Measurements from ENCODE around the gene METTL25.
"Not testable (repeated sequence)": the region's sequence is repeated elsewhere in the genome, so short reads cannot be mapped to it uniquely, and the experiment has no call there.

METTL25 gene, protein sequence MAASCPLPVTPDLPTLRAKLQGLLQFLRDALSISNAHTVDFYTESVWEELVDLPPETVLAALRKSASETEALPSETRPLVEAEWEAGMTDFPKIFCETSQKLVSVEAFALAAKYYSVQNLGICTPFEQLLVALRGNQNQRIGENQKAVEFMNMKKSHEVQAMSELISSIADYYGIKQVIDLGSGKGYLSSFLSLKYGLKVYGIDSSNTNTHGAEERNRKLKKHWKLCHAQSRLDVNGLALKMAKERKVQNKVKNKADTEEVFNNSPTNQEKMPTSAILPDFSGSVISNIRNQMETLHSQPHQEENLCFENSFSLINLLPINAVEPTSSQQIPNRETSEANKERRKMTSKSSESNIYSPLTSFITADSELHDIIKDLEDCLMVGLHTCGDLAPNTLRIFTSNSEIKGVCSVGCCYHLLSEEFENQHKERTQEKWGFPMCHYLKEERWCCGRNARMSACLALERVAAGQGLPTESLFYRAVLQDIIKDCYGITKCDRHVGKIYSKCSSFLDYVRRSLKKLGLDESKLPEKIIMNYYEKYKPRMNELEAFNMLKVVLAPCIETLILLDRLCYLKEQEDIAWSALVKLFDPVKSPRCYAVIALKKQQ

DNA sequence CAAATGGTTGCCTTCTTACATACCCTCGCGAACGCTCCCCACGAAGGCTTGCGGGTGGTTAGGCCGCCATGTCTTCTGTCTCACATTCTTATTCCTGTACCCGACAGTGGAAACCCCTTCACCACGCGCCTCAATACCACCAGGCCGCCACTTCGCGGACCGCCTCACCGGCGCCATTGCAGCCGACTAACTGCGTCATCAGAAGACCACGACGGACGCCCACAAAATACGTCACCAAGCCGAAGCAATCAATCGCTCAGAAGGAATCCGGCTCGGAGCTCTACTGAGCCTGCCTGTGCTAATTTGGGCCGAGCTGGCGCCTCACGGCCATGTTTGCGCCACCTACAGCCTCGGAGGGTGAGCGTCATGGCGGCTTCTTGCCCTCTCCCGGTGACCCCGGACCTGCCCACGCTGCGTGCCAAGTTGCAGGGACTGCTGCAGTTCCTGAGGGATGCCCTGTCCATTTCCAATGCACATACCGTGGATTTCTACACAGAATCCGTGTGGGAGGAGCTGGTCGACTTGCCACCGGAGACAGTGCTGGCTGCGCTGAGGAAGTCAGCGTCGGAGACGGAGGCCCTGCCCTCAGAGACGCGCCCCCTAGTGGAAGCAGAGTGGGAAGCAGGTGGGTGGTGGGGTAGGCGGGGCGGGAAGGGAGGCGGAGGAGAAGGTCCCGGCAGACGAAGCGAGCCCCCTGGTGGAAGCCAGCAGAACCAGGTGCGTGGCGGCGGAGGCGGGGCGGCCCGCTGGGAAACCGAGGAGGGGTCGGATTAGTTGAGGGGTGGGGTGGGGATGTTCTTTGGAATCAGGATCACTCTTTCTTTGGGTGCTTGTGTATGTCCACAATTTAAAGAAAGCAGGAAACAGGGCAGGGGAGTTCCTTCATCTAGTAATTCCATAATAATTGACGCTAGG lies at the start of gene METTL25, which contains the start of gene CCDC59:
TSS of gene METTL25 (plus strand) at position 330 of the 915 bp plus-strand sequence. CDS start at position 367, 37 bp downstream.
TSS of gene CCDC59 (minus strand) at position 188 of the 915 bp plus-strand sequence. CDS start at position 177, 11 bp downstream.
- peak; percentile 96 for DNase-seq (ENCODE audit: low read depth)

DNA sequence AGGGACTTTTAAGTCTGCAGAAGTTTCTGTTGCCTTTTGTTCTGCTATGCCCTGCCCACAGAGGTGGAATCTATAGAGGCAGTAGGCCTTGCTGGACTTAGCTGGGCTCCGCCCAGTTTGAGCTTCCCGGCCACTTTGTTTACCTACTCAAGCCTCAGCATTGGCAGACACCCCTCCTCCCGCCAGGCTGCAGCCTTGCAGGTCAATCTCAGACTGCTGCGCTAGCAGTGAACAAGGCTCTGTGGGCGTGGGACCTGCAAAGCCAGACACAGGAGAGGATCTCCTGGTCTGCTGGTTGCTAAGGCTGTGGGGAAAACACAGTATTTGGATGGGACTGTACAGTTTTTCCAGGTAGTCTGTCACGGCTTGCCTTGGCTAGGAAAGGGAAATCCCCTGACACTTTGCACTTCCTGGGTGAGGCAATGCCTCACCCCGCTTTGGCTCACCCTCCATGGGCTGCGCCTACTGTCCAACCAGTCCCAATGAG lies 43.9 kb upstream of the METTL25 start:
- no peak for DNase-seq (ENCODE audit: low read depth)

DNA sequence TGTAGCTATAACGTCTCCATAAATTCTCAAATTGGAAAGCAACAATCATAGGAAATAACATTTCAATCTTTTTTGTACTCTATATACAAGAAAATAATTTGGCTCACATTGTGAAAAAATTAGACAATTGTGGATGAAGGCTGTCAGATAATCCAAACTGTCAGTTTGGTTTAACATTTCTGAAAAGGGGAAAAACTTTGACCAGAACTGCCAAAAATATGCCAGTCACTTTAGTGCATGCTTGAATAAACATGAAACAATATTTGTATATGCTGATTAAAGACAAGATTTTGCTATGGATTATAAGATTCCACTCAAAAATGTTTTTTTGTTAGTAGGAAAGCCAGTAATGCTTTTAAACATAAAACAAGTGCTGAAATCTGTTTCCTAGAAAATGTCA lies 39.1 kb upstream of the METTL25 start:
- no peak for DNase-seq (ENCODE audit: low read depth)

DNA sequence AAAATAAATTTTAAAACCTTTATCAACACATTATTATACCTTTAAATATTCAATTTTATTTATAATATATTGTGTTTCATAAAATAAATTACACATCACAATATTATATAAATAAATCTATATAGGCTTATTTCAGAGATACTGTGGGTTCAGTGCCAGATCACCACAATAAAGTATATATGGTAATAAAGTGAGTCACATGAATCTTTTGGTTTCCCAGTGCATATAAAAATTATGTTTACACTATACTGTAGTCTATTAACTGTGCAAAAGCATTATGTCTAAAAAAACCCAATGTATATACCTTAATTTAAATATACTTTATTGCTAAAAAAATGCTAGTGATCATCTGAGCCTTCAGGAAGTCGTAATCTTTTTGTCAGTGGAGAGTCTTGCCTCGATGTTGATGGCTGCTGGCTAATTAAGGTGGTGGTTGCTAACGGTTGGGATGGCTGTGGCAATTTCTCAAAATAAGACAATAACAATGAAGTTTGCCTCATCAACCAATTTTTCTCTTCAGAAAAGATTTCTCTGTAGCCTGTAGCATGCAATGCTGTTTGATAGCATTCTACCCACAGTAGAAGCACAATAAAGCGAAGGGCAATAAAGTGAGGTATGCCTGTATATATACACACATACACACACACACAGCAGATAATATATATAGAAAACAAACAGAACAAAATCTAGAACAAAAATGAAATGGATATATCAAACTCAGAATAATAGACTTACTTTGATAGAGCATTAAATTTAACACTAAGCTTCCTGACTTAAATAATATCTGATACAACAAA lies 32.6 kb upstream of the METTL25 start:
- DNase-seq (ENCODE audit: low read depth), result no peak

DNA sequence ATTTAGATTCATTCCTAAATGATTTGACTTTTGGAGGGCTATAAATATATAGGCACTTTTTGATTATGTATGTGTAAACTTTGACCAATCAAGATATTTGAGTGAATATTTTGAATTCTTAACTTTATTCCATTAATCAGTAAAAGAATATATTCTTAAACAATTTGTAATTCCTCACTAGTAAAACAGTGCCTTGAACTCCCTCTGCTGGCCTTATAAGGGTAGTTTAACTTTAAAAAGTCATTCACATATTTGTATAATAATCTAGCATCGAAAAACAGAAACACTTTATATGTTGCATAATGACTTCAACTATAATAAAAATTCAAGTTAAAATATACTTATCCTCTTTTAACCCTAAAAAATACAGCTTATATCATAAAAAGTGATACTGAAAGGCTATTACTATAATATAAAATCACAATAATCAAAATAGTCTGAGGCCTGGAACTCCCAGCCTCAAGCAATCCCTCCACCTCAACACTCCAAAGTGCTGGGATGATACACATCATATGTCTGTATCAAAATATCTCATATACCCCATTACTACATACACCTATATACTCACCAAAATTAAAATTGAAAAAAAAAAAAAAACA lies 31.3 kb upstream of the METTL25 start:
- no peak for DNase-seq (ENCODE audit: low read depth)

DNA sequence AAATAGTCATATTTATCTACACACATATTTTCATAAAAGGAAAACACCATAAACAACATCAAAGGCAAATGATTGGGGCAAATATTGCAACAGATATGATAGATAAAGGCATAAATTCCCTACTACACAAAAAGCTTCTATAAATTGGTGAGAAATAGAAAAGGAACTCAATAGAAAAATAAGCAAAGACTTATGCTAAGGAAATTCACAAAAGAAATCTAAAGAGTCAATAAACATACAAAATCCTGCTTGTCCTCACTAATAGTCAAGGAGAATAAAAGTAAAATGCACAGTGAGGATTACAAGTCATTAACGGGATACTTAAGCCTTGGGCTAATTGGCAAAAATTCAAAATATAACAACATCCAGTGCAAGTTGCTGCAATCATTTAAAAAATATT lies 30.5 kb upstream of the METTL25 start:
- DNase-seq (ENCODE audit: low read depth), result no peak

DNA sequence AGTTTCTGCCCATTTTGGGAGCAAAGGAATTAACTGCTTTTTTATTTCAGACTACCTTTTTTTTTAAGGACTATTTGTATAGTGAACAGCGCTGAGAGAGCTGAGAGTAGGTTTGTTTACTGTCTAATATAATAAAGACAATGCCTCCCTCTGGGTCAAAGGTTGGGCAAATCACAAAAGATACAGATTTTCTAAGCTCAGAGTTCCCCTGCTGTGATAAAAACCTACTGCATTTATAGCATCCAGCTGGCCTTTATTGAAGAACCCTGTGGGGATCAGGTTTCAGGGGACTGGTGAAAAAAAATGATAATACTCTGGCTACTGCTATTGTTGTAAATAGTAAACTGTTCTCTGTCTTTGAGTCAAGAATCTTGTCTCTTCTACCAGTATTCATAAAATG lies 28.8 kb upstream of the METTL25 start:
- DNase-seq (ENCODE audit: low read depth), result no peak

DNA sequence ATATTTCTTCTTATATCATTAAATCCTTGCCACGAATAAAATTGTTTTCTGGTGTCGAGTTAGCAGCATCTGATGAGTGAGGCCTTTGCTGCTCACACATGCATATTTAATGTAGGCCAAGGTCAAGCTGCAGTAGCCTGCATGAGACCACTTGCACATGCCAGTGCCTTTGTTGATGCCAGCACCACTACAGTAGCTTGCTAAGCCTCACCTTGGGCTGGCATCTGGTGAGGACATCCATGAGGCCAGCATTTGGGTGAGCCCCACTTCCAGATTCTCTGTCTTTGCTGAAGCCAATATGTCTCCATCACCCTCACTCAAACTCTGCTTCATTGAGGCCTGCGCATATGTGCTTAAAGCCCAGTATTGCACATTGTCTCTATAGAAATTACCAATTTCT lies 8.2 kb upstream of the METTL25 start:
- no peak for DNase-seq (ENCODE audit: low read depth)

DNA sequence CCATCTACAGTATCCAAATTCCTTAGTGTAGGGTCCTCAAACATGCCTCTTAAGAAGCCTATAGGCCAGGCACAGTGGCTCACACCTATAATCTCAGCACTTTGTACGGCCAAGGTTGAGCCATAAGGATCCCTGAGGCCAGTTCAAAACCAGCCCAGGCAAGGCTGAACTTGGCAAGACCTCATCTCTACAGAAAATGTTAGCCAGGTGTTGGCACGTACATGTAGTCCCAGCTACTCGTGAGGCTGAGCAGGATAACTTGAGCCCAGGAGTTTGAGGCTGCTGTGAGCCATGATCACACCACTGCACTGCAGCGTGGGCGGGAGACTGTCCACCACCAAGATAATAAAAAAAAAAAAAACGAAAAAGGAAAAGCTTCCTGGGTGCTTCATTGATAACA lies 6.9 kb upstream of the METTL25 start:
- no peak for DNase-seq (ENCODE audit: low read depth)

DNA sequence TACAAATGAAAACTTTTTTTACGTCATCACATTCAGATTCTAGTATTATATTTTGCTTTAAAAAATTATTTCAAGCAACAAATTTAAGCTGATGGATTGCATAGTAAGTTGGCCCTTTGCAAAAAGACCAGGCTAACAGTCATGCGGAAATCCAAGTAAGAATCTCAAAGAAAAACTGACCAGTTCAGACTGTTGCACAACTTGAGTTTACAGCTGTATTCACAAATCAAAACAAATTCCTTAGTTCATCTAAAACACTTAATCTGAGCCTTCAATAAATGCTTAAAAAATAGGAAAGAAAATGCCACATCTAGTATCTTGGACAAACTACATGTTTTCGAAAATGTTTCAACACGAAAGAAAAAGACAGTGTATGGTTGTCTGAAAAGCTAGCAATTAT lies 989 bp upstream of the METTL25 start:
- DNase-seq (ENCODE audit: low read depth), result no peak

DNA sequence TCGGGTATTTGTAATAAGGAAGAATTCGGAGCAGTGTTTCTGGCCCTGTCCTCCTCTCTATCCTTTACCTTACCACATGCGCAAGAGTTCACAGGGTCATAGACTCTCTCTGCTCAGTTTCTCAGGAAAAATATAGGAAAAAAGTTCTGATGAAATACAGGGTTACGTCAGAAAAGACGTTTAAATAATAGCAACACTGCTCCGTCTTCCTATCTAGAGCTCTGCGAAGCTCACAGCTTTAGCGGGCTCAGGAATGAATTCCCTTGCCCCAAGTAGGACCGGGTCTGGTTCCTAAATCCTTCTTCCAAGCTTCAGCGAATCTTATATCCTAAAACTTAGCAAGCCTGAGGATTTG lies 507 bp upstream of the METTL25 start:
- no peak for DNase-seq (ENCODE audit: low read depth)

DNA sequence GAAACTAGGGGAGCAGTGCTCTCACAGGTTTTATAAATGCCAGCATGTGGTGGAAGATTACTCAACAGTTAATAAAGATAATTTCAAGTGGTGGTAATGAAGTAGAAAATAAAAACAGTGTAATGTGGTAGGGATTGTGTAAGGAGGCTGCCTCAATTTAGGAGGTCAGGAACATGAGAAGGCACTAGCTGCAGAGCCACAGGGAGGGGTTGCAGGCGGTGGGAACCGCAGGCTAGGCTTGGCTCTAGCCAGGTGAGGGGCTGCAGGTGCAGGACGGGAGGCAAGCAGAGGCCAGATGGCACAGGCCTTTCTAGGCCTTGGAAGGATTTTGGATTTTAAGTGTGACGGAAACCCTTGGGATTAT lies 768 bp downstream of the METTL25 start:
- DNase-seq (ENCODE audit: low read depth), result no peak

DNA sequence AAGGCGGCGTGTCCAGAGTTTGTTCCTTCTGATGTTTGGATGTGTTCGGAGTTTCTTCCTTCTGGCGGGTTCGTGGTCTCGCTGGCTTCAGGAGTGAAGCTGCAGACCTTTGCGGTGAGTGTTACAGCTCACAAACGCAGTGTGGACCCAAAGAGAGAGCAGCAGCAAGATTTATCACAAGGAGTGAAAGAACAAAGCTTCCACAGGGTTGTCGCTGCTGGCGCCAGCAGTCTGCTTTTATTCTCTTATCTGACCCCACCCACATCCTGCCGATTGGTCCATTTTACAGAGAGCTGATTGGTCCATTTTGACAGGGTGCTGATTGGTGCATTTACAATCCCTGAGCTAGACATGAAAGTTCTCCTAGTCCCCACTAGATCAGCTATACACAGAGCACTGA lies 2.5 kb downstream of the METTL25 start:
- not testable (repeated sequence) for DNase-seq (ENCODE audit: low read depth)

DNA sequence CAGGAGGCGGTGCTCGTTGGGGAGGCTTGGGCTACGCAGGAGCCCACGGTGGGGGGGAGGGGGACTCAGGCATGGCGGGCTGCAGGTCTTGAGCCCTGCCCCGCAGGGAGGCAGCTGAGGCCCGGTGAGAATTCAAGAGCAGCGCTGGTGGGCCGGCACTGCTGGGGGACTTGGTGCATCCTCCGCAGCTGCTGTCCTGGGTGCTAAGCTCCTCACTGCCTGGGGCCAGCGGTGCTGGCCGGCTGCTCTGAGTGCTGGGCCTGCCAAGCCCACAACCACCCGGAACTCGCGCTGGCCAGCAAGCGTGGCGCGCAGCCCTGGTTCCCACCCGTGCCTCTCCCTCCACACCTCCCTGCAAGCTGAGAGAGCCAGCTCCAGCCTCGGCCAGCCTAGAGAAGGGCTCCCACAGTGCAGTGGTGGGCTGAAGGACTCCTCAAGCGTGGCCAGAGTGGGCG lies 3.2 kb downstream of the METTL25 start:
- DNase-seq (ENCODE audit: low read depth), result no peak

DNA sequence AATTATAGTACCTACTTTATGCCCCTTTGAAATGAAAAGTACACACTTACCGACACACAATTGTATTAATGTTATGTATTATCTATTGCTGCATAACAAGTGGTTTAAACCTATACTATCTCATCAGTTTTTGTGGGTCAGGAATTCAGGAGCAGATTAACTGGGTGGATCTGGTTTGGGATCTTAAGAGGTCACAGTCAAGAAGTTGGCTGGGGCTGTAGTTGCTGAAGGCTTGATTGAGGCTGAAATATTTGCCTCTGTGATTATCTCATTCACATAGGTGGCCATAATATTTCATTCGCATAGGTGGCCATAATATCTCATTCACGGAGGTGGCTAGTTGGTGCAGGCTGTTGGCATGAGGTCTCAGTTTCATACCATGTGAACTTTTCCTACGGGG lies 5.7 kb downstream of the METTL25 start:
- no peak for DNase-seq (ENCODE audit: low read depth)

DNA sequence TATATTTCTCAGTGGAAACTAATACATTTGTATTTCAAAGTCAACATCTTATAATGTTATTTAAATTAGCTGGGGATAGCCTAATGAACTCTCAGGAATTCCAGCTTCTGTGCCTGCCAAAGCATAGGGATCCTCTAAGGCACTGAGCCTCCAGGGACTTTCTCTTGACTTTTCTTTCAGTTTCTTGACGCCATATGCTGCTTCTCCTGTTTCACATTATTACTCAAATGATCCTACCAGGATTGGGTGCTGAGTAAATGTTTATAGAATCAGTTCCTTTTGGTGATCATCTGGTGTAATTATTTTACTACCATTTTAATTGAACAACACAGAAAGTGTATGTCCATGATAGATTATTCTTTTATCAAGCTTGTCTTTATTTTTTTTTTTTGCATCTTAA lies 7.9 kb downstream of the METTL25 start:
- DNase-seq (ENCODE audit: low read depth), result no peak

DNA sequence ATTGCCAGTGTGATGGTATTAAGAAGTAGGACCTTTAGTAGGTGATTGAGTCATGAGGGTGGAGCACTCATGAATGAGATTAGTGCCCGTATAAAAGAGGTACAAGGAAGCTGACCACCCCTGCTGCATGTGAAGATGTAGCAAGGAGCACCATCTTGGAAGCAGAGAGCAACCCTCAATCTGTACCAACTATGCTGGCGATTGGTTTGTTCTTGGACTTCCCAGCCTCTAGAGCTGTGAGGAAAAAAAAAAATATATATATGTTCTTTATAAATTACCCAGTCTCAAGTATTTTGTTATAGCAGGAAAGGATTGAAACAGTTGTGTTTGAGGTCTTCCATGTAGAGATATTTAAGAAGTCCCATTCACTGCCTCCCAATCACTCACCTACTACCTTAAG lies 16.9 kb downstream of the METTL25 start:
- DNase-seq (ENCODE audit: low read depth), result no peak

DNA sequence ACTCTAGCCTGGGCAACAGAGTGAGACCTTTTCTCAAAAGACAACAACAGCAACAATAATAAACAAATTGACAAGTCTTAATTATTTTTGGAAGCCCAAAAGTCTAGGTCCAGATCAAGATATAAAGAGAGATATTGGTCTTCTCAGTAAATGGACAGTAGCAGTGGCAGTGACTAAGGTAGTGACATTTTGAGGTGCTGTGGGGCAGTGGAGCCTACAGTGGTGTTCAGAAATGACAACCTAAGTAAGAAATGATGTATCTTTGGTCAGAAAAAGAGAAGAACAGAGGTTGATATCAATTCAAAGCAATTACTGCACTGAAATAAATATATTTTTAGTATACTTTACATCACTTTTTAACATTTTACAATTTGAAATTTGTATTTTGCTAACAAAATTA lies 20.7 kb downstream of the METTL25 start:
- no peak for DNase-seq (ENCODE audit: low read depth)

DNA sequence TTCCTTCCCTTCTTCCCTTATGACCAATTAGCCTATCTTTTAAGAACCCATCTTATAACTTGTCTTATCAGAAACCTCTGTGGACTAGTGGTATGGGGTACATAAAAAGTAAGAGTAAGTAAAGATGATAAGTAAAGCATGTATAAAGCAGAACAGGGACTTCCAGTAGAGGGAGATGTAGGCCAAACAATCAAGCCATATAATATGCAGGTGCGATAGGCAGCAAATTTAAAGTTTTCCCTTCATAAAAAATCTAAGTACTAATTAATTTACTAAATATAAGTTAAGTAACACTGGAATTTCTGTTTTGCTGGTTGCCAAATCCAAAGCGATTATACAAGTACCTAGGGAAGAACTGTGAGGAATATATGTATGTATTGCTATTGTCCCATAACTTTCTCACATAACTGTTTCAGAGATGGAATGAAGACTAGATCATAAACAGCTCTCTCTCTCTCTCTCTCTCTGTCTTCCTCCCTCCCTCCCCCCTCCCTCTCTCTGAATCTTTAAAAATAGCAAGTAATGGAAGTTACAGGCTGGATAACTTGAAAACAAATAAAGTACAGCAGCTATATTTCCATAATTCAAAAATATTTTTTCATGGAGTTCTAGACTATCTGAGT lies 25.7 kb downstream of the METTL25 start:
- no peak for DNase-seq (ENCODE audit: low read depth)

DNA sequence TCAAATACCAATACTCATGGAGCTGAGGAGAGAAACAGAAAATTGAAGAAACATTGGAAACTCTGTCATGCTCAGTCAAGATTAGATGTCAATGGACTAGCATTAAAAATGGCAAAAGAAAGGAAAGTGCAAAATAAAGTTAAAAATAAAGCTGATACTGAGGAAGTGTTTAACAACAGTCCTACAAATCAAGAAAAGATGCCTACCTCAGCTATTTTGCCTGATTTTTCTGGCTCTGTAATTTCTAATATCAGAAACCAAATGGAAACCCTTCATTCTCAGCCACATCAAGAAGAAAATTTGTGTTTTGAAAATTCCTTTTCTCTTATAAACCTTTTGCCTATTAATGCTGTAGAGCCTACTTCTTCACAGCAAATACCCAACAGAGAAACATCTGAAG lies 40.5 kb downstream of the METTL25 start:
- DNase-seq (ENCODE audit: low read depth), result no peak

DNA sequence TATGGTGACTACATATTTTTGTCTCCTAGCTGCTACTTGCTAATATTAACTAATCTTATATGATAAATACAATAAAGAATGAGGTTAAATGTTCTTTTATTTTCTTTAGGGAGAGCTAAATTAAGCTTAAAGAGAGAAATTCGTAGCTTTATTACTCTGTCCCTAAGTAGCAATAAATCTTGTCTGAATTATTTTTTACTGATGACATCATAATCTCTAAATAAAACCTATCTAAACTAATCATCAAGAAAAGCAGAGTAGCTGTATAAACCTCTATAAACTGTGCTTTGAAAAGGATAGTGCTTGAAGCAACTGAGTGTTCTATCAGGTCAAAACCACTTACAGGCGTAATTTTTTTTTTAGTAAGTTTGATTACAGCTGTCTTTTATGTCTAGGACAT lies 42.5 kb downstream of the METTL25 start:
- DNase-seq (ENCODE audit: low read depth), result no peak

Data from stimulated activated CD8-positive, alpha-beta memory T cell treated with anti-CD3 and anti-CD28 coated beads, Interleukin-4, amount 100 ng/mL, for 24 hours (primary cell).